IMR-90 (cell line): ENCODE data around the gene FAM163B. TPM values are rescaled to one million over a fixed set of nuclear protein-coding genes. Genes with fewer than 3 reads are reported as not detected.

Experiments
- ATAC-seq: fragments of 200-7000 bp; cut with Tn5 transposase; 2 replicates; pipeline ENCODE4 v1.9.1; 2020; ENCODE audit warnings: low read depth, mild to moderate bottlenecking, moderate library complexity
- BruUV-seq: library from RNA; stranded (reverse); fragments of 400-500 nt; replicated peaks from 2 replicates; lab custom pipeline; 2021; lab: Mats Ljungman, UMichigan
- CTCF ChIA-PET: fragments of 300-600 bp; formaldehyde crosslinking; extraction: SDS; loops from one replicate; lab custom pipeline; 2021; ENCODE audit warnings: antibody characterized with exemption; lab: Yijun Ruan, JAX
- POLR2A ChIA-PET: fragments of 300-600 bp; sonication (Branson Sonifier 250); formaldehyde crosslinking; loops from one replicate; lab custom pipeline; 2022; ENCODE audit warnings: antibody characterized with exemption; ENCODE audit not compliant: unreplicated experiment; lab: Charles Lee
- DNase-seq: peaks from one replicate; pipeline ENCODE4 v3.0.0; 2013
- H2AFZ ChIP-seq: replicated peaks from 2 replicates; pipeline ENCODE3; 2013; ENCODE audit warnings: low read length, mild to moderate bottlenecking; ENCODE audit not compliant: poor library complexity
- H2AK5ac ChIP-seq: 2 replicates; pipeline ENCODE4 v1.6.1; 2013; ENCODE audit warnings: low read depth, low read length, inconsistent platforms
- H2AK9ac ChIP-seq: replicated peaks from 2 replicates; pipeline ENCODE3; 2013; ENCODE audit warnings: mild to moderate bottlenecking, low read depth, low read length, moderate library complexity; ENCODE audit not compliant: poor library complexity
- H2BK120ac ChIP-seq: 2 replicates; pipeline ENCODE4 v1.6.1; 2013; ENCODE audit warnings: low read depth, low read length, inconsistent platforms
- H2BK15ac ChIP-seq: 3 replicates; pipeline ENCODE4 v1.6.1; 2013; ENCODE audit warnings: low read depth, low read length, inconsistent platforms
- H2BK20ac ChIP-seq: 2 replicates; pipeline ENCODE4 v1.6.1; 2013; ENCODE audit warnings: low read depth, mild to moderate bottlenecking, inconsistent platforms, low read length, moderate library complexity
- H2BK5ac ChIP-seq: 2 replicates; pipeline ENCODE4 v1.6.1; 2013; ENCODE audit warnings: mild to moderate bottlenecking, low read depth, low read length, inconsistent platforms; ENCODE audit not compliant: poor library complexity, severe bottlenecking
- H3K14ac ChIP-seq: replicated peaks from 2 replicates; pipeline ENCODE4 v1.6.1; 2013; ENCODE audit warnings: low read depth, low read length, inconsistent platforms
- H3K18ac ChIP-seq: 2 replicates; pipeline ENCODE4 v1.6.1; 2013; ENCODE audit warnings: low read depth, low read length, control low read depth
- H3K23ac ChIP-seq: 2 replicates; pipeline ENCODE4 v1.6.1; 2013; ENCODE audit warnings: low read depth, low read length, inconsistent platforms
- H3K27ac ChIP-seq: 2 replicates; pipeline ENCODE4 v1.5.1; 2013; ENCODE audit warnings: mild to moderate bottlenecking, control low read depth, low read length; ENCODE audit not compliant: insufficient read depth
- H3K27me3 ChIP-seq: 2 replicates; pipeline ENCODE4 v1.6.1; 2013; ENCODE audit warnings: low read length; ENCODE audit not compliant: control insufficient read depth, insufficient read depth
- H3K36me3 ChIP-seq: 2 replicates; pipeline ENCODE4 v1.6.1; 2013; ENCODE audit warnings: low read length, mixed read lengths; ENCODE audit not compliant: control insufficient read depth, insufficient read depth
- H3K4ac ChIP-seq: 2 replicates; pipeline ENCODE4 v1.6.1; 2013; ENCODE audit warnings: low read depth, low read length, inconsistent platforms
- H3K4me1 ChIP-seq: 2 replicates; pipeline ENCODE4 v1.6.1; 2013; ENCODE audit warnings: low read length, mixed read lengths; ENCODE audit not compliant: control insufficient read depth, insufficient read depth
- H3K4me2 ChIP-seq: 2 replicates; pipeline ENCODE4 v1.6.1; 2013; ENCODE audit warnings: low read depth, mild to moderate bottlenecking, control low read depth, low read length, moderate library complexity
- H3K4me3 ChIP-seq: 2 replicates; pipeline ENCODE4 v1.5.1; 2013; ENCODE audit warnings: low read depth, mild to moderate bottlenecking, control low read depth, low read length, moderate library complexity; ENCODE audit not compliant: insufficient read depth
- H3K56ac ChIP-seq: 2 replicates; pipeline ENCODE4 v1.6.1; 2013; ENCODE audit warnings: low read length, inconsistent platforms; ENCODE audit not compliant: insufficient read depth; ENCODE audit errors: extremely low read depth
- H3K79me1 ChIP-seq, 2 experiments: 2 replicates each; pipeline ENCODE4 v1.6.1; 2013; ENCODE audit warnings: low read length in 2 of 2, inconsistent platforms in 1 of 2, low read depth in 1 of 2
- H3K9ac ChIP-seq: 2 replicates; pipeline ENCODE4 v1.6.1; 2013; ENCODE audit warnings: low read depth, low read length, control low read depth
- H3K9me1 ChIP-seq: 2 replicates; pipeline ENCODE4 v1.6.1; 2013; ENCODE audit warnings: low read length, inconsistent platforms; ENCODE audit not compliant: insufficient read depth
- H3K9me3 ChIP-seq: 2 replicates; pipeline ENCODE4 v1.6.1; 2013; ENCODE audit warnings: low read length; ENCODE audit not compliant: control insufficient read depth, insufficient read depth
- H4K20me1 ChIP-seq: 2 replicates; pipeline ENCODE4 v1.6.1; 2013; ENCODE audit warnings: low read length, inconsistent platforms; ENCODE audit not compliant: insufficient read depth
- H4K5ac ChIP-seq: 2 replicates; pipeline ENCODE4 v1.6.1; 2013; ENCODE audit warnings: mild to moderate bottlenecking, low read depth, low read length, control low read depth
- H4K8ac ChIP-seq, 2 experiments: 2 replicates each; pipeline ENCODE4 v1.6.1; 2013; ENCODE audit warnings: low read depth in 2 of 2, low read length in 2 of 2, control low read depth in 1 of 2, inconsistent platforms in 1 of 2
- H4K91ac ChIP-seq: 2 replicates; pipeline ENCODE4 v1.6.1; 2013; ENCODE audit warnings: low read depth, low read length, inconsistent platforms; ENCODE audit not compliant: insufficient read depth
- BHLHE40 ChIP-seq: fragments of 150-350 bp; IDR thresholded peaks from 2 replicates; pipeline ENCODE4 v1.6.1; 2016; ENCODE audit warnings: mild to moderate bottlenecking, low read depth, low read length
- CEBPB ChIP-seq: IDR thresholded peaks from 2 replicates; pipeline ENCODE4 v1.6.1; 2012; ENCODE audit warnings: low read depth, low read length, improper control_type of control experiment
- WGBS, 2 experiments: methylation state at CpG; one replicate each; pipeline versions ENCODE4 v1.1.5 to v1.1.7; 2013; ENCODE audit warnings: missing lambda C conversion rate in 2 of 2; ENCODE audit not compliant: insufficient read length in 1 of 2; ENCODE audit errors: extremely low coverage in 2 of 2; 5-methylcytosine and 5-hydroxymethylcytosine counted together
- dilution Hi-C: fragments of 300-500 bp; cut with HindIII; formaldehyde crosslinking; loops from one replicate; pipeline ENCODE4 v1.14.3; 2018; ENCODE audit warnings: low sequenced_read_pairs; ENCODE audit not compliant: unreplicated experiment
- in situ Hi-C: fragments of 300-500 bp; cut with MboI; formaldehyde crosslinking; loops from 3 replicates; pipeline ENCODE4 v1.14.3; 2019; ENCODE audit warnings: low sequenced_read_pairs, inconsistent platforms, mixed read lengths
- intact Hi-C: fragments of 100-400 bp; cut with micrococcal nuclease; formaldehyde crosslinking; loops from 2 replicates; pipeline ENCODE4 v1.10.0; 2022
- polyA plus RNA-seq, 3 experiments: library from polyadenylated mRNA; depleted of rRNA; stranded (reverse); fragments of >200 nt; gene quantifications; 2 replicates each; pipeline ENCODE4 v1.2.3, GENCODE V29; 2012; ENCODE audit warnings: low replicate concordance in 1 of 3
- total RNA-seq: library from RNA; depleted of rRNA; stranded (reverse); fragments of >200 nt; gene quantifications from 2 replicates; pipeline ENCODE4 v1.2.3, GENCODE V29; 2012

The FAM163B gene
- total and polyA plus RNA-seq, 2 of the 4 experiments (the other 2 are of a cell fraction) = not detected

GRCh38 chr9:133650026-133650425 is 40.8 kb upstream of the FAM163B start:
- no peak overlapping the region for H2BK5ac ChIP-seq
- POLR2A ChIA-PET = no interaction called here
- CTCF ChIA-PET = no interaction called here
- no TSS peak for BruUV-seq
- no peak overlapping the region for H3K56ac ChIP-seq
- H3K18ac ChIP-seq = no peak overlapping the region
- H2BK15ac ChIP-seq = no peak overlapping the region
- no peak for TF ChIP-seq BHLHE40
- no peak for TF ChIP-seq CEBPB
- in situ Hi-C loops (no loop called here), intact Hi-C loops (no loop called here), dilution Hi-C loops (no loop called here)
- H3K14ac ChIP-seq = no peak overlapping the region
- H3K4me1 ChIP-seq = no peaks in the 10 kb centered on the region
- H3K23ac ChIP-seq = no peak overlapping the region
- H2BK20ac ChIP-seq = no peak overlapping the region
- no peaks in the 10 kb centered on the region for H3K79me1 ChIP-seq
- no peak overlapping the region for H2AK5ac ChIP-seq
- no peaks in the 10 kb centered on the region for H3K36me3 ChIP-seq
- WGBS, 2 experiments = 64% methylated on average over 6 of the region's 12 CpGs; no CpG with 5 or more reads in 1 of the 2 experiments
- H3K9me1 ChIP-seq = no peaks in the 10 kb centered on the region
- H3K9ac ChIP-seq = no peak overlapping the region
- H3K4me2 ChIP-seq = no peak overlapping the region
- peaks cover 46% of the 10 kb centered on the region for H3K27me3 ChIP-seq
- no peak overlapping the region for H2AK9ac ChIP-seq
- DNase-seq (no peak), ATAC-seq (no peak)
- H3K4me3 ChIP-seq = no peak overlapping the region
- H4K91ac ChIP-seq = no peak overlapping the region
- H3K4ac ChIP-seq = no peak overlapping the region
- no peak overlapping the region for H2BK120ac ChIP-seq
- no peaks in the 10 kb centered on the region for H4K20me1 ChIP-seq
- no peak overlapping the region for H4K8ac ChIP-seq
- H3K9me3 ChIP-seq = no peaks in the 10 kb centered on the region
- H2AFZ ChIP-seq = no peak overlapping the region
- H4K5ac ChIP-seq = no peak overlapping the region
- no peak overlapping the region for H3K27ac ChIP-seq
